Trophoblast cell (in vitro differentiated cells and primary cell): Measurements from ENCODE around the gene EXOC7.
A peak's percentile ranks its signal among the peaks of the same experiment; 100 is the strongest.

Experiments used
- DNase-seq, 2 donors: peaks; one replicate each; pipeline ENCODE4 v3.0.0-alpha.2; 2016
- H2AFZ ChIP-seq: 2 replicates; pipeline ENCODE4 v1.6.1; 2013; ENCODE audit warnings: low read length, moderate library complexity, mild to moderate bottlenecking; ENCODE audit not compliant: insufficient read depth, poor library complexity
- H2AK5ac ChIP-seq: 2 replicates; pipeline ENCODE4 v1.6.1; 2013; ENCODE audit warnings: mild to moderate bottlenecking, low read length
- H2BK120ac ChIP-seq: 2 replicates; pipeline ENCODE4 v1.6.1; 2013; ENCODE audit warnings: low read length, mild to moderate bottlenecking, moderate library complexity; ENCODE audit not compliant: insufficient read depth, poor library complexity
- H2BK12ac ChIP-seq: 2 replicates; pipeline ENCODE4 v1.6.1; 2013; ENCODE audit warnings: mild to moderate bottlenecking, low read length, moderate library complexity
- H2BK5ac ChIP-seq: 2 replicates; pipeline ENCODE4 v1.6.1; 2013; ENCODE audit warnings: low read length, low read depth, moderate library complexity, mild to moderate bottlenecking; ENCODE audit not compliant: poor library complexity
- H3K14ac ChIP-seq: 2 replicates; pipeline ENCODE4 v1.6.1; 2013; ENCODE audit warnings: mild to moderate bottlenecking, low read length
- H3K18ac ChIP-seq: 2 replicates; pipeline ENCODE4 v1.6.1; 2013; ENCODE audit warnings: mild to moderate bottlenecking, low read length
- H3K23ac ChIP-seq: 2 replicates; pipeline ENCODE4 v1.6.1; 2013; ENCODE audit warnings: low read length
- H3K27ac ChIP-seq: 2 replicates; pipeline ENCODE4 v1.5.1; 2013; ENCODE audit warnings: low read depth, mild to moderate bottlenecking, inconsistent platforms, low read length, moderate library complexity
- H3K27me3 ChIP-seq: 2 replicates; pipeline ENCODE4 v1.6.1; 2013; ENCODE audit warnings: inconsistent platforms, mild to moderate bottlenecking, low read length, moderate library complexity; ENCODE audit not compliant: insufficient read depth
- H3K36me3 ChIP-seq, 2 experiments: 1 replicate in 1 of 2; 2 replicates in 1 of 2; pipeline ENCODE4 v1.6.1; 2013; ENCODE audit warnings: low read length in 2 of 2, mild to moderate bottlenecking in 2 of 2, moderate library complexity in 1 of 2; ENCODE audit not compliant: insufficient read depth in 2 of 2, control insufficient read depth in 1 of 2
- H3K4ac ChIP-seq: 2 replicates; pipeline ENCODE4 v1.6.1; 2013; ENCODE audit warnings: low read depth, mild to moderate bottlenecking, low read length, moderate library complexity
- H3K4me1 ChIP-seq, 2 experiments: 1 replicate in 1 of 2; 2 replicates in 1 of 2; pipeline ENCODE4 v1.6.1; 2013; ENCODE audit warnings: low read length in 2 of 2, mild to moderate bottlenecking in 2 of 2, moderate library complexity in 1 of 2; ENCODE audit not compliant: insufficient read depth in 2 of 2, control insufficient read depth in 1 of 2
- H3K4me2 ChIP-seq: 2 replicates; pipeline ENCODE4 v1.6.1; 2013; ENCODE audit warnings: inconsistent platforms, mild to moderate bottlenecking, low read length, moderate library complexity
- H3K4me3 ChIP-seq: 2 replicates; pipeline ENCODE4 v1.5.1; 2013; ENCODE audit warnings: mild to moderate bottlenecking, low read depth, low read length, inconsistent platforms
- H3K79me1 ChIP-seq: one replicate; pipeline ENCODE4 v1.6.1; 2013; ENCODE audit warnings: low read length
- H3K79me2 ChIP-seq: 2 replicates; pipeline ENCODE4 v1.6.1; 2013; ENCODE audit warnings: low read length, mild to moderate bottlenecking; ENCODE audit not compliant: control insufficient read depth, insufficient read depth, poor library complexity
- H3K9ac ChIP-seq: 2 replicates; pipeline ENCODE4 v1.6.1; 2013; ENCODE audit warnings: mild to moderate bottlenecking, low read length
- H3K9me3 ChIP-seq: 2 replicates; pipeline ENCODE4 v1.6.1; 2013; ENCODE audit warnings: low read depth, mild to moderate bottlenecking, control low read depth, inconsistent platforms, low read length; ENCODE audit not compliant: insufficient read depth
- H4K12ac ChIP-seq: 2 replicates; pipeline ENCODE4 v1.6.1; 2013; ENCODE audit warnings: low read depth, mild to moderate bottlenecking, low read length, moderate library complexity
- H4K8ac ChIP-seq: 2 replicates; pipeline ENCODE4 v1.6.1; 2013; ENCODE audit warnings: low read depth, mild to moderate bottlenecking, low read length, moderate library complexity
- H4K91ac ChIP-seq: one replicate; pipeline ENCODE4 v1.6.1; 2013; ENCODE audit warnings: low read depth, mild to moderate bottlenecking, low read length, moderate library complexity
- WGBS: extraction: QIAGEN DNeasy Blood & Tissue Kit; methylation state at CpG from one replicate; pipeline ENCODE4 v1.1.7; 2013; ENCODE audit warnings: missing lambda C conversion rate; ENCODE audit not compliant: insufficient read length, insufficient coverage; ENCODE audit errors: extremely low coverage; 5-methylcytosine and 5-hydroxymethylcytosine counted together

Gene EXOC7

DNA sequence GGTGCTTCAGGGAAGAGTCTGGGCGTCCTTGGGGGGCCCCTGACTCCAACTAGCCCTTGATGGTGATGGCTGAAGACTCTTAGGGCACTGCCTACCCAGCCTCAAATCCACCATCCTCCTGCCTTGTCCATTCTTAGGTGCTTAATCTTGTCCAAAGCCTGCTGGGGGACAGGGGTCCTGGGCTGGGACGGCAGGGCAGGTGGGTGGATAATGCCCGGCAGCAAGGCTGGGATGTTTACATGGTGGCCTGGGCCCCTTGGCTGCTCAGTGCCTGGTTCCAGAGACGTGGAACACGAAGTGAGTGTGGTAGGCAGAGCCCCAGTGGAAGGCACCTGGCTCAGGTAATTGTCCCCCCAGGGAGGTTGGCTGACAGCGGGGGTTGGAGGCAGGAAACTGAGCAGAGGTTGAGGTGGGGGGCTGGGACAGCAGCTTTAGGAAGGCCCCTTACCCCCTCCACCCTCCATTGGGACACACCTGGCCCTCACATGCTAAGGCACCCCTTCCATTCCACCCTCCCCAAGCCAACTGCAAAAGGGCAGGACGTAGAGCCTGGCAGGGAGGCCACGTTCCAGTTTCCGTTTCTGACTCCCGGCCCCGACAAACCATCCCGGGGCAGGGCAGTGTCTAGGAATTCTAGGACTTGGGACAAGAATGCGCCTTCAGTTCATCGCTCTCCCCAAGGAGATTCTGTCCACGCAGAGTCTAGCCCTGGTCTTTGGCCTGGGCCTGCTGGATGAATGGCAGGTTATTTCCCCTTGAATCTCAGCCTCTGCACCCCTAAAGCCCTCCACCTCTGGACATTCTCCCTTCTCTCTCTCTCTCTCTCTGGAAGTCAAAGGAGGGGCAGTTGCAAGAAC, 35.5 kb upstream of the EXOC7 start:
- H3K9ac ChIP-seq, result no peak overlapping the region
- H3K4me2 ChIP-seq, result peak overlapping the region; percentile 9
- peak in 1 of 2 donors; percentile 31 for DNase-seq
- H3K79me2 ChIP-seq, result no peaks in the 10 kb centered on the region
- H4K12ac ChIP-seq, result no peak overlapping the region
- no peak overlapping the region for H2BK120ac ChIP-seq
- no peak overlapping the region for H4K91ac ChIP-seq
- H2BK5ac ChIP-seq, result no peak overlapping the region
- H3K4ac ChIP-seq, result no peak overlapping the region
- H3K79me1 ChIP-seq, result no peaks in the 10 kb centered on the region
- H3K36me3 ChIP-seq, result no peaks in the 10 kb centered on the region
- peaks cover 17 to 31% of the 10 kb centered on the region in 2 experiments for H3K4me1 ChIP-seq
- no CpG with 5 or more reads among the region's 15 CpGs for WGBS
- no peak overlapping the region for H2AK5ac ChIP-seq
- no peak overlapping the region for H3K23ac ChIP-seq
- H2AFZ ChIP-seq, result no peak overlapping the region
- H3K4me3 ChIP-seq, result no peak overlapping the region
- no peak overlapping the region for H3K18ac ChIP-seq
- H4K8ac ChIP-seq, result no peak overlapping the region
- H2BK12ac ChIP-seq, result no peak overlapping the region
- H3K27ac ChIP-seq, result no peak overlapping the region
- H3K14ac ChIP-seq, result no peak overlapping the region
- peaks cover 65% of the 10 kb centered on the region for H3K27me3 ChIP-seq
- H3K9me3 ChIP-seq, result peaks cover 11% of the 10 kb centered on the region

DNA sequence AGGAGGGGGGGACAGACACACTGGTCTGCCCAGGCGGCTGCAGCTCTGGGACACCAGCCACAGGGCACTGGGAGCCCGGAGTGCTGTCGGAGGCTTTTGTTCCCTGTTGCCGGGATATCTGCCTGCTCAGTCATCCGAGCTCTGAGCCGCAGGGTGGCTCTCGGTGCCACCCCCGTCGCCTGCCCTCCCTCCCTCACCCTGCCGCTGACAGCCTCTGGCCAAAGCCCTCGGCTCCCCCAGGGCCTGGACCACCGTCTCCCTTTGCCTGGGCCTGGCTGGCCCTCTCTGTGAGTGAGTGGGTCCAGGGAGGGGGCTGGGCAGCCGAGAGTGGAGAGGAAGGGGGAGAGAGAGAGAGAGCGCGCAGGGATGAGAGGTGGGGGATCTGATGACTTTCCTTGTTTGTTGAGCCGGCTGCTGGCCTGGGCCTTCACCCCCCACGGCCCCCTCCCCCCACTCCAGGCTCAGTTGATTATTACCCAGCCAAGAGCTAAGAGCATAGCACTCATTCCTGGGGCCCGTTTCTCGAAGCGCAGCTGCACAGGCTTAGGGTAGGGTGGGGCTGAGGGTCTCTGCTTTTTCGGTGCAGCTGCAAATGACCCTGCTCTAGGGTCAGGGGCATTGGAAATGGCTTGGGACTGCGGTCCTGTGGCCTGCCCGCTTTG, 34.8 kb upstream of the EXOC7 start:
- H3K36me3 ChIP-seq, result no peaks in the 10 kb centered on the region
- H2AK5ac ChIP-seq, result no peak overlapping the region
- H3K4me1 ChIP-seq, result peaks cover 17 to 31% of the 10 kb centered on the region in 2 experiments
- peaks cover 11% of the 10 kb centered on the region for H3K9me3 ChIP-seq
- no peak for DNase-seq
- H3K27ac ChIP-seq, result no peak overlapping the region
- H3K27me3 ChIP-seq, result peaks cover 65% of the 10 kb centered on the region
- no peak overlapping the region for H3K14ac ChIP-seq
- H4K91ac ChIP-seq, result no peak overlapping the region
- no peaks in the 10 kb centered on the region for H3K79me2 ChIP-seq
- no peak overlapping the region for H2AFZ ChIP-seq
- WGBS, result no CpG with 5 or more reads among the region's 23 CpGs
- no peak overlapping the region for H3K4ac ChIP-seq
- H2BK5ac ChIP-seq, result no peak overlapping the region
- H3K18ac ChIP-seq, result no peak overlapping the region
- no peak overlapping the region for H3K4me2 ChIP-seq
- no peak overlapping the region for H4K8ac ChIP-seq
- H2BK120ac ChIP-seq, result no peak overlapping the region
- no peak overlapping the region for H3K23ac ChIP-seq
- H3K9ac ChIP-seq, result no peak overlapping the region
- no peaks in the 10 kb centered on the region for H3K79me1 ChIP-seq
- no peak overlapping the region for H4K12ac ChIP-seq
- H2BK12ac ChIP-seq, result no peak overlapping the region
- H3K4me3 ChIP-seq, result no peak overlapping the region

DNA sequence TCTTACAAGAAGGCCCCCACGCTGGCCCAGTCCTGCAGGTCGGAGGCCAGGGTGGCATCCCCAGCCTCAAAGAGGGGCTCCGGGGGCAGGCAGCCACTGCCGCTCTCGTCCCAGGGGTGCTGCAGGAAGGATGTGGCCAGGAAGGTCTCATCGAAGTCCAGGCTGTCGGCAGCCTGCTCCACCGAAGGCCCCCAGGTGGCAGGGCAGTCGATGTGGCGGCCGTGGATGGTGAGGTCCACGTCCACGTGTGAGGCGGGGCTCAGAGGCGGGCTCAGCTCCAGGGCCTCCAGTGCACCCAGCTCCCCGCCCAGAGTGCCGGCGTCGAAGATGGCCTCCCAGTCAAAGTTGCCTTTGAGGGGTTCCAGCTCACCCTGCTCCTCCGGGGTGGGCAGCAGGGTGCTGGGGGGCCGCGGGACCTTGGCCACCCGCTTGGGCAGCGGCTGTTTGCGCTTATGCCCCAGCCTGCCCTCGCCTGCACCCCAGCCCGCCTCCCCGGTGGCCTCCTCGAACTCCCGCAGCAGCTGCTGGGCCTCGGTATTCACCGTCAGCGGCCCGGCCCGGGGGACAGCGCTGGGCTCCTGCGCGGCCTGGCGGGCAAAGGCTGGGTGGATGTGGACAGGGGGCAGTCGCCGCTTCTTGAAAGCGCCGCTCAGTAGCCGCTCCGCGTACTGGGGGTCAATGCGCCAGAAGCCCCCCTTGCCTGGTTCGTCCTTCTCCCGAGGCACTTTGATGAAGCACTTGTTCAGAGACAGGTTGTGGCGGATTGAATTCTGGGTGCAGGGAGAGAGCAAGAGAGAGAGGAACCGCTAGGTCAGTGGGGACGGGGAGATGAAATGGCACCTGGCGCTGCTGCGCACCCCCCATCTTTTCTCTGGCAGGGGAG, 34.0 kb upstream of the EXOC7 start:
- H2BK120ac ChIP-seq, result no peak overlapping the region
- no peak overlapping the region for H2BK5ac ChIP-seq
- H3K23ac ChIP-seq, result no peak overlapping the region
- H3K79me1 ChIP-seq, result no peaks in the 10 kb centered on the region
- no peak overlapping the region for H3K27ac ChIP-seq
- no peak overlapping the region for H3K18ac ChIP-seq
- no peak for DNase-seq
- H2AFZ ChIP-seq, result no peak overlapping the region
- H3K4me3 ChIP-seq, result no peak overlapping the region
- no peak overlapping the region for H3K14ac ChIP-seq
- peaks cover 23 to 36% of the 10 kb centered on the region in 2 experiments for H3K4me1 ChIP-seq
- H3K9ac ChIP-seq, result no peak overlapping the region
- H4K91ac ChIP-seq, result no peak overlapping the region
- H4K12ac ChIP-seq, result no peak overlapping the region
- no CpG with 5 or more reads among the region's 54 CpGs for WGBS
- H3K4ac ChIP-seq, result no peak overlapping the region
- H4K8ac ChIP-seq, result no peak overlapping the region
- peaks cover 11% of the 10 kb centered on the region for H3K9me3 ChIP-seq
- H2AK5ac ChIP-seq, result no peak overlapping the region
- H3K27me3 ChIP-seq, result peaks cover 64% of the 10 kb centered on the region
- no peaks in the 10 kb centered on the region for H3K36me3 ChIP-seq
- no peak overlapping the region for H3K4me2 ChIP-seq
- H2BK12ac ChIP-seq, result no peak overlapping the region
- H3K79me2 ChIP-seq, result no peaks in the 10 kb centered on the region

DNA sequence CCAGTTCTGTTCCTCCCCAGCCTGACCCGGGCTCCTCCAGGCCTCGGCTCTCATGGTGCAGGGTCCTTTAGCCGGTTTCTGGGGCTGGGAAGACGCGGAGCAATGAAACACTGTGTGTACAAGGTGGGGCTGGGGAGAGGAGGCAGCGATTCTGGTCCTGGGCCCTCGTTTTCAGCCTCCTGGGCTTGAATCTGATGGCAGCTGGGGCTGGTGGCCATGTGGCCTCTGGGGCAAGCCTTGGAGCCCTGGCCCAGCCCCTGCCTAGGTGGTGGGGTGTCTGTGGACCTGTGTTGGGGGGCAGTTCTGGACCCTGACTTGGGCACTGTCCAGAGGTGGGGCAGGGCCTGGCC, 33.4 kb upstream of the EXOC7 start:
- Histone ChIP-seq H3K4me3 (no peak overlapping the region), H4K91ac (no peak overlapping the region), H3K4me2 (no peak overlapping the region), H3K79me2 (no peaks in the 10 kb centered on the region), H3K27me3 (peaks cover 58% of the 10 kb centered on the region), H2AFZ (no peak overlapping the region), H2AK5ac (no peak overlapping the region), H3K23ac (no peak overlapping the region), H3K27ac (no peak overlapping the region), H3K14ac (no peak overlapping the region), H3K9me3 (peaks cover 11% of the 10 kb centered on the region), H3K18ac (no peak overlapping the region), H4K12ac (no peak overlapping the region), H2BK5ac (no peak overlapping the region), H3K4me1 (peaks cover 26 to 40% of the 10 kb centered on the region in 2 experiments), H3K36me3 (no peaks in the 10 kb centered on the region), H2BK12ac (no peak overlapping the region), H3K79me1 (peaks cover 3% of the 10 kb centered on the region), H4K8ac (no peak overlapping the region), H3K9ac (no peak overlapping the region), H3K4ac (no peak overlapping the region), H2BK120ac (no peak overlapping the region)
- no CpG with 5 or more reads among the region's 7 CpGs for WGBS
- no peak for DNase-seq
